KBM-7 (cell line): ENCODE results near the gene TNIK.
"Not testable (repeated sequence)": the region's sequence is repeated elsewhere in the genome, so short reads cannot be mapped to it uniquely, and the experiment has no call there.

Experiments
- DNase-seq: peaks from one replicate; pipeline ENCODE4 v3.0.0-alpha.2; 2015
- in situ Hi-C: fragments of 300-500 bp; cut with MboI; formaldehyde crosslinking; loops from 2 replicates; pipeline ENCODE4 v1.14.3; 2020; ENCODE audit warnings: low sequenced_read_pairs, low pct_unique_long_range_greater_than_20kb, mixed read lengths

The TNIK gene

DNA sequence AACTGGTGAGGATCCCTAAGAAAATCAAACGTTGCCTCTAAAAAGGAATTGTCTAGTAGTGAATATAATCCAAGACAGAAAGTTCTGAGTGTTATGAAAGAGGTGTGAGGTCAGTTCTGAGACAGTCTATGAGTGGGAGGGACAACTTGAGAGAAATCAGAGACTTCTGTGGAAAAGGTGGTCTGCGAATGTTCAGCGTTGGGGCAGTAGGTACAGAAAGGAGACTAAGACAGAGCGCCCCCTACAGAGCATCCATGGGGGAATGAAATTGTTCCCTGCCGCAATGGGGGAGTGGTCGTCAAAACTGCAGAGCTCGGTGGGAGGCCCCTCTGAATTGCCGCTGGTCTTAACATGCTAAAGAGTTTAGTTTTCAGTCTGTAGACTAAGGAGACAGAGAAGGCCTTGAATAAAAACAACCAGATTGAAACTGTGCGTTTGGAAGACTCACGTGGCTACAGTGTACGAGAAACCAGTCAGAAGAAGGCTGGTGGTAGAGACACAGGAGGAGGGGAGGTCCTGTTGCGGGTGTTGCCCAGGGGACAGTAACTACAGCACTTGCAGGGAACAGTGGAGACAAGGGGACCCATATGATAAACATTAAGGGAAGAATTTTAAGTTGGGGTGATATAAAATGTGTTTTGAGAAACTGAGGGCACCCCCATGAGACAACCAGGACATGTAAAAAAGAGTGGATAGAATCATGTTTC is 6.9 kb downstream of the TNIK start:
- in situ Hi-C loops: loop anchor here (25.0 kb wide), 1 partner anchor 266 kb away; no protein-coding TSS in a partner anchor
- peak; percentile 35 for DNase-seq

DNA sequence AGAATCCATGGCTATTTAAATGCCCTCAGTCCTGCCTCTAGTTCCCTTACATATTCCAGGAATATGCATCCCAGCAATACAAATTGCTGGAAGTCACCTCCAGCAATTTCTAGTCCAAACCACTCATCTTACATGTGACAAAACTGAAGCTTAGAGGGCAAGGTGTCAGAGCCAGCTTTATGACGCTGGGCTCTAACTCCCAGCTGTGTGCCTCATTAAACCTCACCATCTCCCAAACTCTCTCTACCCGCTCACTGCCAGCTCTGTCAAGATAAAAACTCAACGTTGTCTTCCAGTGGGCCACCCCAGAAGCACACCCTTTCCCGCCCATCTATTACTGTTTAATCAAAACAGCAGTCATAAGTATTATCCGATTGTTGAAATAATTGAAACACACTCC is 7.9 kb downstream of the TNIK start:
- in situ Hi-C loops: loop anchor here (25.0 kb wide), 1 partner anchor 265 kb away; no protein-coding TSS in a partner anchor
- no peak for DNase-seq

GRCh38 chr3:171451915-171452314 is 8.3 kb downstream of the TNIK start:
- no peak for DNase-seq
- in situ Hi-C loops: loop anchor here (25.0 kb wide), 1 partner anchor 265 kb away; no protein-coding TSS in a partner anchor

- DNase-seq, in situ Hi-C loops: not testable (repeated sequence)
Measured at GRCh38 chr3:171447579-171447891, 12.7 kb downstream of the TNIK start.

DNA sequence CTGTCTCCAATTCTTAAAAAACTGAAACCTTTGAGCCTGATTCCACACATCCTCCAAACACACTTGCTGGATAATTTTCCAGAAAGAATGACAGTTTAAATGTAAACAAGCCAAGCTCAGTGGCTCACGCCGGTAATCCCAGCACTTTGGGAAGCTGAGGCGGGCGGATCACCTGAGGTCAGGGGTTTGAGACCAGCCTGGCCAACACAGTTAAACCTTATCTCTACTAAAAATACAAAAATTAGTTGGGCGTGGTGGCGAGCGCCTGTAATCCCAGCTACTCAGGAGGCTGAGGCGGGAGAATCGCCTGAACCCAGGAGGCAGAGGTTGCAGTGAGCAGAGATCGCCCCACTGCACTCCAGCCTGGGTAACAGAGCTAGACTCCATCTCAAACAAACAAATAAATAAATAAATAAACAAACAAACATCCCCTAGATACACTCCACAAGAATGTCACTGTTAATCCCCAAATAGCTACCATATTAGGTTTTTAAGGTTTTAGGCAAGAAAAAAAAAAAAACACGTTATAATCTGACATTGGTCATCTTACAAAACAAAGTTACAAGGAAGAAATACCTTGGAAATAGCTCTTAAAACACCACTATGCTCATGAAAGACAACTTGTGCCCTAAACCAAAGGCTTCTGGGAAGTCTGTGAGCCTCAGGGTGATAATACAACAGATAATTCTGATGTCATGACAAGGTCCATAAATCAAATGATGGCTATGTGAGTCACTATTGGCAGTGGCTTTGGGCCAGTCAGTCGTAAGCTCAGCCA is 13.2 kb downstream of the TNIK start:
- in situ Hi-C loops: no loop called here
- DNase-seq: no peak

GRCh38 chr3:171446301-171446700 is 13.9 kb downstream of the TNIK start:
- in situ Hi-C loops: no loop called here
- DNase-seq: no peak

DNA sequence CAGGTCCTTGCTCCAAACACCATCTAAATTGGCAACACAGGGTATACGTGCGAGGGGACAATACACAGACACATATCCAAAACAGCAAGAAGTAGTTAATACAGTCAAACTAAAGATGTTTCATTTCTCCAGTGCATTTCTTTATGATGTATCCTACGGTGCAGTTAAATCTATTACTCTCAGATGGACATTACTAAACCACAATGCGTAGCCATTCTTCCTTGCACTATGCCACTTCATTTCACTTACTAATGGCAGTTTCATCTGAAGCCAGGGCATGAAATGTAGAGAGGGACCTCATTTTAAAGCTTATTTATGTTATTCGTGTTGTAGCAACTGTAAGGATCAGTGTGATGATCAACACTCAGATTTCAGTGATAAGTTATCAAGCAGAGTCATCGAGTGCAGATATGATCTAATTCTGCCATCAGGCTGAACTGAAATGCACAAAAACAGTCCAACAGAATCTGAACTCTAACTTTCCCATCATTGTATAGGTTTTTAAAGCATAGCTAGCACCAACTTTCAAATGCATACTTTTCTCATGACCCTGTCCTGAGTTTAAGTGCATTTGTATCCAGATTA is 14.5 kb downstream of the TNIK start:
- no peak for DNase-seq
- in situ Hi-C loops: no loop called here

DNA sequence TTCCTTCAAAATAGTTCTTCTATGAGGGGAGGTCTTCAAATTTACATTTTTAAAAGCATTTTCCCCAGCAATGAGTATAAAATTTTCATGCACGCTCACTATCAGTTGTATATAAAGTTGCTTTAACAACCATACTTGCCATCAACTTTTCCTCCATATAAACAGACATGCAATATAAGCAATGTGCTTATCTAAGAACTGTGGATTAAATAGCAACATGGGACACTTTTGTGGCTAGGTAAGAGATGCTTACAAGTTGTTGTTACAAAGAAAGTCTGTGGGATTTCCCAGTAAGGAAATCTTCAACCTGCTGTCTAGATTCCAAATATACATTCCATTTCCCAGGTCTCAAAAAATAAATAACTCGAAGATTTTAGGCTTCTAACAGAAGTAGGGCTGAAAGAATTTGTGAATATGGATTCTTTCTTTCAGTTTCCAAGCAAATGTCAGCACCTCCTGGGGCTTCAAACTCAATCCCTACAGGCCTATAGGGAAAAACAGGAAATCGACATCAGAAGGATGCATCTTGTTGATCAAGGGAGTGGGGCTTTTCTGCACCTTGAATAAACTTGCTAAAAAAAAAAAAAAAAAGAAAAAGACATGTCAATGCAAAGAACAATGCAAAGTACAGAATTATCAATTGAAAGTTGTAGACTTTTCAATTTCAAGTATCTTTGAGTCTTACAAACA is 16.1 kb downstream of the TNIK start:
- no peak for DNase-seq
- in situ Hi-C loops: no loop called here

DNA sequence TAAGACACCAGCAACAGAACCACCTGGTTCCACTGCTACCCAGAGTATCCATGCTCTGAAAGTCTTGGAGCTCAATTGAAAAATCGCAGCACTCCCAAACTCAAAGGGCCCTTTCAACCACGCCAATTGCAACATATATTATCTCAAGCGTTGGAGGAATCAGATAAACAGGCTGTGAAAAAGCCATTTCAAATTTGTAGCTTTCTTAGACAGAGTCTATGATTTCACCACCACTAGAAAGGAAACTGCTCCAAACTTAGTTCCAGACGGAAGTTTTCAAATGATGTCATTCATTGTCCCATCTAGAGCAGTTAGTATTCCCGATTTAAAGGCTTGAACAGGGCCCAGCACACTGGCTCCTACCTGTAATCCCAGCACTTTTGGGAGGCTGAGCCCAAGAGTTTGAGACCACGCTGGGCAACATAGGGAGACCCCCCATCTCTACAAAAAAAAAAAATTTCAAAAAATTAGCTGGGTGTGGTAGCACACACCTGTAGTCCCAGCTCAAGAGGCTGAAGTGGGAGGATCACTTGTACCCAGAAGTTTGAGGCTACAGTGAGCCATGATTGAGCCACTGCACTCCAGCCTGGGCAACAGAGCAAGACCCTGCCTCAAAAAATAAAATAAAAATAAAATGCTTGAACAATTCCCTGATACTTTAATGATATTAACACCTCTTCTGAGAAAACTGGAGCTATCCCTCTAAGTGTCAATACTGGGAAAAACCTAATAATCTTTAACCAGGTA is 16.8 kb downstream of the TNIK start:
- no peak for DNase-seq
- in situ Hi-C loops: no loop called here

DNA sequence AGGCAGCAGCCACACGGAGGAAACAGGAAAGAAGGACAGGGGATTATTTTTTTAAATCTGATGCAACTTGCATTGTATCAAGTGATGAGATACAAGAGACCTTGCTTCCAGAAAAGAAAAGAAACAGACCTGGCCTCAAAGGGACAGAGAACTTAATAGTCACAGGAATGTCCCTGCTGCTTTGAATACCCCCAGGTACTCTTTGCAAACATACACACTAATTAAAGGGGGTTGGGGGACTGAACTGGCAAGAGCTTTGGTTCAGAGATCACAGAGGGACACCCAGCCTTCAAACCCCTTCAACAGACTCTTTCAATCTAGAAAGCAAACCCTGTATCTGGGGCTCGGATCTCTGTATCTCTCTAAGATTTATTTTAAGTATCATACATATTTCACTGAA is 18.0 kb downstream of the TNIK start:
- in situ Hi-C loops: no loop called here
- no peak for DNase-seq

GRCh38 chr3:171441381-171441780 is 18.8 kb downstream of the TNIK start:
- in situ Hi-C loops: no loop called here
- DNase-seq: no peak

DNA sequence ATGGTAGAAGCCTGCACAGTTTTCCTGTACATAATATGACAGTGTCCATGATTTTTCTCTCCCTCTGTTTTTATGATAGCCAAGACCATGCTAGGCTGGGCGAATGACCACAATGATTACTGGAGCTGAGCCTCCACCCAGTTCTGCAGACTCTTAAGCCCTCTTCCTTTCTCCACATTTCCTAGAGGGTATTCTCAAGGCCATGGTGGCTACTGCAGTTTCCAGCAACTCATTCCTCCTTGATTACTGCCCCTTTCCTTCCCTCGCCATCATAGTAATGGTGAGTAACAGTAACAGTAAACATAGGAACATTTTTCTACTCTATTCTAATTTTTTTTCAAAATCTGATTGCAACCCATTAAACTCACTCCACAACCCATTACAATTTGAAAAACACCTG is 20.2 kb downstream of the TNIK start:
- no peak for DNase-seq
- in situ Hi-C loops: no loop called here

DNA sequence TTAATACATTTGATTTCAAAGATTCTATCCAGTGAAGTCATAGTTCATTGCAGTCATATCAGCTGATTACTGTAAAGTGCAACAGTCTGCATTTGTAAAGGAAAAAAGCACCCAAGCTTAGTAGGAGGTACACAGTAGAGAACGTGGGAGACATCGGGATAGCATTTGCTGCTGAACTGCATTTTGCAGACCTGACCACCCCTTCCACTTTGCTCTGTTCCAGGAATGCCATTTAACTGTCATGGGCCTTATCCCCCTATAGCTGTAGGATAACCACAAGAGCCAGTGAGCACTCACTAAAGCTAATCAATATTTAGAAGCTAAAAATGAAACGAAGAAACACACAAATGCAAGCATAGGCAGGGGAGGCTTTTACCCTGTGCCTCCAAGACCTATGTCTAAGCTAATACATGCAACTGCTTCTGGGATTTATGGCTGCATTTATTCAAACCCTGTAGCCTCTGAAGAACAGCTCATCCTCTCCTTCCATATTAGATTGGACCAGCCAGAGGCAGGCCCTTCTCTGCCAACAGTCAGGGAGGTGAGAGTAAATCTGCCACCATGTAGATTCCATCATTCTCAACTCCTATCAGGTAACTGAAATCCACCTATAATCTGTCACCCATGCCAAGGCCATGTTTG is 23.0 kb downstream of the TNIK start:
- no peak for DNase-seq
- in situ Hi-C loops: no loop called here

GRCh38 chr3:171436380-171436779 is 23.8 kb downstream of the TNIK start:
- DNase-seq: no peak
- in situ Hi-C loops: no loop called here

DNA sequence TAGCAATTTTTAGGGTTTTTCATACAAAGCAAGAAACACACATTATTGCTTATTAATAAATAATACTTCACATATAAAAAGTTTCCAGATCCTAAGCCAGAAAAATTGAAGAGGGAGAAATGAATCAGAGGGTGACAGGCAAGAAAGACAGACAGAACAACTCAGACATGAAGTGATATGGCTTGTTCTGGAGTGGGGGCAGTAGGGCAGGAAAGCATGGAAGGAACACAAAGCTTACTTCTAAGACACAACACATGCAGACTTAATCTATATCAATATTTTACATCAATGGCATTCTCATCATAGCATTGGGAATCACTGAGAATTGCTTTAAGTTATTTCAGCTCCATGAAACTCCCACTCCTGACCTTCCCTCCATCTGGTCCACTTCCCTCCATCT is 24.4 kb downstream of the TNIK start:
- in situ Hi-C loops: no loop called here
- no peak for DNase-seq

- no peak for DNase-seq
- in situ Hi-C loops: no loop called here
Measured at GRCh38 chr3:171435143-171435542, 25.1 kb downstream of the TNIK start.

DNA sequence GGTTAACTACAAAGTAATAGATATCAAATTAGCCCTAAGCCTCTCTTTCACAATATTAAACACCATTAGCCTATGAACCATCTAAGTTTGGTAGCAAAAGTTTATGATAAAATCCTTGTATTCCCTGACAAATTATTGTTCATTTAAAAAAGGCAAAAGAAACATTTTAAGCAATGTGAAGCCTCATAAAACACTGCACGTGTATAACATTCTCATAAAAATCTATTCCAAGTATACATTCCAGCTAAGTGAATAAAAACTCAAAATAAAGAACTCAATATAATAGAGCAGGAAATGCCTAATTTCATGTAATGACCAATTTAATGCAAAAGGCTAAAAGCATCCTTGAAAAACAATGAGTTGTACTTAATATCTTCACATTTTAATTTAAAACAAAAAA is 27.7 kb downstream of the TNIK start:
- in situ Hi-C loops: no loop called here
- DNase-seq: no peak

DNA sequence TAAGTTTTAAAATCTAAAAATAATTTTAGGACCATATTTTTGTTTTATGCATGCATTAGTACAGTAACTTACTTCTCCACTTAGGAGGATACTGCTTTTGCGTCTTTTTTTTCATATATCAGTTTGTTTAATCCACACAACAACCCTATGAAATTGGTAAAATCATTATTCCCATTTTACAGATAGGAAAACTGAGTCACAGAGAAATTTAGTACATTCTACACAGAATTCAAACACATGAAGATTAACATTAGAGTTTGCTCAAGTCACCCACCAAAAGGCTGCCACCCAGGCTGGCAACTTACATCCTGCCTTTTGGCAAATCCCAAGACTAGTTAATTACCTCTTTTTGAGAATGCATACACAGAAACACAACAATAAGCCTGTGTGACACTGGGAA is 28.7 kb downstream of the TNIK start:
- in situ Hi-C loops: no loop called here
- no peak for DNase-seq

GRCh38 chr3:171430530-171430929 is 29.7 kb downstream of the TNIK start:
- in situ Hi-C loops: no loop called here
- DNase-seq: no peak
